Thyroid gland (tissue), 4 donors: ENCODE results near the gene FARS2. TPM values are rescaled to one million over a fixed set of nuclear protein-coding genes. Genes with fewer than 3 reads are reported as not detected.

Experiments
- DNase-seq, 2 donors: peaks; one replicate each; pipeline ENCODE4 v3.0.0-alpha.2; 2019
- H3K27ac ChIP-seq, 3 donors: fragments of 200-600 bp; sonication (generic); 1 replicate in 2 of 3; 2 replicates in 1 of 3; pipeline ENCODE4 v1.5.1; 2016 to 2019; ENCODE audit warnings: mild to moderate bottlenecking in 1 of 3, moderate library complexity in 1 of 3
- H3K27me3 ChIP-seq: fragments of 200-600 bp; sonication (generic); one replicate; pipeline ENCODE4 v1.5.1; 2019
- H3K36me3 ChIP-seq, 2 donors: fragments of 200-600 bp; sonication (generic); one replicate each; pipeline ENCODE4 v1.5.1; 2016 to 2019
- H3K4me1 ChIP-seq, 2 donors: fragments of 200-600 bp; sonication (generic); one replicate each; pipeline ENCODE4 v1.5.1; 2017 to 2019
- H3K4me3 ChIP-seq, 3 donors: fragments of 200-600 bp; sonication (generic); replicated peaks in 1 of 3; 1 replicate in 2 of 3; 2 replicates in 1 of 3; pipeline ENCODE4 v1.5.1; 2016; ENCODE audit warnings: mild to moderate bottlenecking in 1 of 3
- H3K9me3 ChIP-seq: fragments of 200-600 bp; sonication (generic); one replicate; pipeline ENCODE4 v1.5.1; 2017
- CTCF ChIP-seq, 6 experiments: fragments of 200-600 bp in 3 of 6; fragments of 450-650 bp in 3 of 6; sonication (generic) in 3 of 6; IDR thresholded peaks; one replicate each; pipeline ENCODE4 v1.5.1; 2016 to 2019; ENCODE audit warnings: antibody characterized with exemption in 6 of 6, mild to moderate bottlenecking in 2 of 6, inconsistent platforms in 1 of 6, moderate library complexity in 1 of 6
- POLR2A ChIP-seq, 2 donors: fragments of 450-650 bp; IDR thresholded peaks; one replicate each; pipeline ENCODE4 v1.6.1; 2017; ENCODE audit warnings: antibody characterized with exemption in 2 of 2, mild to moderate bottlenecking in 2 of 2, moderate library complexity in 1 of 2
- WGBS, 2 donors: methylation state at CpG; one replicate each; pipeline ENCODE4 v1.1.5; 2017; 5-methylcytosine and 5-hydroxymethylcytosine counted together
- intact Hi-C: fragments of 100-400 bp; cut with DNase I; formaldehyde crosslinking; loops from one replicate; pipeline ENCODE4 v1.15.1; 2023
- total RNA-seq, 4 donors: library from RNA; depleted of rRNA; stranded (reverse); fragments of >200 nt; gene quantifications; one replicate each; pipeline ENCODE4 v1.2.3, GENCODE V29; 2016

Gene FARS2
- total RNA-seq, 4 donors from 2014 or later: 27.4 to 47.1 (median 34.2) TPM

GRCh38 chr6:5599127-5599526, 337.8 kb downstream of the FARS2 start:
- WGBS, 2 donors: 90 to 92% methylated on average over 8 of the region's 8 CpGs
- H3K9me3 ChIP-seq: no peaks in the 10 kb centered on the region
- no peaks in the 10 kb centered on the region for H3K27me3 ChIP-seq
- no peak overlapping the region for H3K4me3 ChIP-seq
- intact Hi-C loops: no loop called here
- DNase-seq: no peak
- no peaks in the 10 kb centered on the region for H3K36me3 ChIP-seq
- H3K27ac ChIP-seq: no peak overlapping the region
- no peak for TF ChIP-seq CTCF (IDR thresholded peaks at IDR 0.05)
- no peak for TF ChIP-seq POLR2A (IDR thresholded peaks at IDR 0.05)
- no peaks in the 10 kb centered on the region for H3K4me1 ChIP-seq

- no peaks in the 10 kb centered on the region for H3K9me3 ChIP-seq
- 92 to 94% methylated on average over 5 of the region's 5 CpGs for WGBS, 2 donors
- intact Hi-C loops: no loop called here
- H3K27me3 ChIP-seq: no peaks in the 10 kb centered on the region
- no peak for DNase-seq
- H3K27ac ChIP-seq: no peak overlapping the region
- H3K36me3 ChIP-seq: no peaks in the 10 kb centered on the region
- H3K4me3 ChIP-seq: no peak overlapping the region
- TF ChIP-seq POLR2A (IDR thresholded peaks at IDR 0.05) (no peak), CTCF (IDR thresholded peaks at IDR 0.05) (no peak)
- no peaks in the 10 kb centered on the region for H3K4me1 ChIP-seq
These were observed 344.6 kb downstream of the FARS2 start for GRCh38 chr6:5605937-5606336.

GRCh38 chr6:5606546-5606945, 345.2 kb downstream of the FARS2 start:
- intact Hi-C loops: no loop called here
- WGBS, 2 donors: 86 to 88% methylated on average over 4 of the region's 4 CpGs
- Histone ChIP-seq H3K9me3 (no peaks in the 10 kb centered on the region), H3K27ac (no peak overlapping the region), H3K36me3 (no peaks in the 10 kb centered on the region), H3K4me3 (no peak overlapping the region), H3K4me1 (no peaks in the 10 kb centered on the region), H3K27me3 (no peaks in the 10 kb centered on the region)
- TF ChIP-seq CTCF (IDR thresholded peaks at IDR 0.05): no peak
- no peak for TF ChIP-seq POLR2A (IDR thresholded peaks at IDR 0.05)
- DNase-seq: no peak

GRCh38 chr6:5610640-5611039, 349.3 kb downstream of the FARS2 start:
- no peaks in the 10 kb centered on the region for H3K4me1 ChIP-seq
- no peaks in the 10 kb centered on the region for H3K36me3 ChIP-seq
- intact Hi-C loops: no loop called here
- H3K27me3 ChIP-seq: no peaks in the 10 kb centered on the region
- TF ChIP-seq POLR2A (IDR thresholded peaks at IDR 0.05) (no peak), CTCF (IDR thresholded peaks at IDR 0.05) (no peak)
- no peak overlapping the region for H3K27ac ChIP-seq
- H3K4me3 ChIP-seq: no peak overlapping the region
- no peaks in the 10 kb centered on the region for H3K9me3 ChIP-seq
- no peak for DNase-seq
- 90 to 91% methylated on average over 8 of the region's 8 CpGs for WGBS, 2 donors

GRCh38 chr6:5617179-5617578, 355.9 kb downstream of the FARS2 start:
- Histone ChIP-seq H3K36me3 (no peaks in the 10 kb centered on the region), H3K4me1 (peaks cover 8 to 12% of the 10 kb centered on the region in 2 donors), H3K27ac (no peak overlapping the region), H3K9me3 (no peaks in the 10 kb centered on the region), H3K4me3 (no peak overlapping the region), H3K27me3 (no peaks in the 10 kb centered on the region)
- intact Hi-C loops: no loop called here
- no peak for TF ChIP-seq CTCF (IDR thresholded peaks at IDR 0.05)
- no peak for TF ChIP-seq POLR2A (IDR thresholded peaks at IDR 0.05)
- 95 to 100% methylated on average over 1 of the region's 1 CpG for WGBS, 2 donors
- no peak for DNase-seq
